GDM1 (cell line): ENCODE results near the gene CAMKMT.

ENCODE experiments used
- DNase-seq: peaks from one replicate; lab custom pipeline; 2025; lab: John Stamatoyannopoulos, UW

Gene CAMKMT

GRCh38 chr2:44598330-44599119 is 236.8 kb downstream of the CAMKMT start:
- DNase-seq = no peak

GRCh38 chr2:44599130-44599529 is 237.4 kb downstream of the CAMKMT start:
- no peak for DNase-seq

GRCh38 chr2:44602446-44602845 is 240.7 kb downstream of the CAMKMT start:
- no peak for DNase-seq

- DNase-seq = no peak
Measured at GRCh38 chr2:44605511-44605910, 243.8 kb downstream of the CAMKMT start.

GRCh38 chr2:44612276-44612675 is 250.5 kb downstream of the CAMKMT start:
- DNase-seq = no peak

GRCh38 chr2:44614940-44615339 is 253.2 kb downstream of the CAMKMT start:
- no peak for DNase-seq

- no peak for DNase-seq
Measured at GRCh38 chr2:44615950-44616518, 254.3 kb downstream of the CAMKMT start.

GRCh38 chr2:44616667-44617155 is 255.0 kb downstream of the CAMKMT start:
- no peak for DNase-seq

- DNase-seq = no peak
Measured at GRCh38 chr2:44618251-44619023, 256.7 kb downstream of the CAMKMT start.

GRCh38 chr2:44620189-44620990 is 258.6 kb downstream of the CAMKMT start:
- no peak for DNase-seq

- no peak for DNase-seq
Measured at GRCh38 chr2:44623622-44624351, 262.0 kb downstream of the CAMKMT start.

GRCh38 chr2:44628297-44628696 is 266.6 kb downstream of the CAMKMT start:
- no peak for DNase-seq

GRCh38 chr2:44632931-44633689 is 271.4 kb downstream of the CAMKMT start:
- DNase-seq = no peak

GRCh38 chr2:44635725-44636124 is 274.0 kb downstream of the CAMKMT start:
- DNase-seq = no peak

- no peak for DNase-seq
Measured at GRCh38 chr2:44638649-44639048, 276.9 kb downstream of the CAMKMT start.

GRCh38 chr2:44639399-44639798 is 277.7 kb downstream of the CAMKMT start:
- no peak for DNase-seq

- no peak for DNase-seq
Measured at GRCh38 chr2:44642123-44642857, 280.5 kb downstream of the CAMKMT start.

GRCh38 chr2:44645937-44646336 is 284.2 kb downstream of the CAMKMT start:
- no peak for DNase-seq

GRCh38 chr2:44649381-44649780 is 287.6 kb downstream of the CAMKMT start:
- DNase-seq = no peak

GRCh38 chr2:44650796-44651195 is 289.0 kb downstream of the CAMKMT start:
- DNase-seq = no peak
